SK-N-SH (cell line): Measurements from ENCODE around the gene MAP3K5. TPM values are rescaled to one million over a fixed set of nuclear protein-coding genes. Genes with fewer than 3 reads are reported as not detected.

Experiments used
- CTCF ChIA-PET: fragments of 300-600, 350-600 bp; formaldehyde crosslinking; extraction: SDS; loops from one replicate; lab custom pipeline; 2021; lab: Yijun Ruan, JAX
- POLR2A ChIA-PET: fragments of 350-600 bp; sonication (Branson Sonifier 250); formaldehyde crosslinking; extraction: SDS; loops from one replicate; lab custom pipeline; 2020; ENCODE audit warnings: antibody characterized with exemption, inconsistent platforms; lab: Yijun Ruan, JAX
- DNase-seq: peaks from one replicate; pipeline ENCODE4 v3.0.0; 2012
- H2AFZ ChIP-seq: fragments of 200-600 bp; sonication (generic); 2 replicates; pipeline ENCODE4 v1.8.1; 2016; ENCODE audit warnings: antibody characterized with exemption, mild to moderate bottlenecking, low read depth
- H3F3A ChIP-seq: fragments of 200-600 bp; sonication (generic); replicated peaks from 2 replicates; pipeline ENCODE3; 2016; ENCODE audit warnings: antibody characterized with exemption, mild to moderate bottlenecking; ENCODE audit not compliant: insufficient read depth
- H3K27ac ChIP-seq, 2 experiments: fragments of 200-500 bp in 1 of 2; fragments of 200-600 bp in 1 of 2; sonication (Bioruptor generic) in 1 of 2; sonication (generic), shearing (Covaris generic) in 1 of 2; 2 replicates each; pipeline versions ENCODE4 v1.5.1 to v1.6.1; 2014 to 2016; ENCODE audit warnings: low read depth in 2 of 2, inconsistent platforms in 1 of 2, low read length in 1 of 2, mild to moderate bottlenecking in 1 of 2, mixed read lengths in 1 of 2
- H3K27me3 ChIP-seq: fragments of 200-600 bp; sonication (generic), shearing (Covaris generic); 2 replicates; pipeline ENCODE4 v1.6.1; 2016; ENCODE audit warnings: mixed run types; ENCODE audit not compliant: insufficient read depth
- H3K36me3 ChIP-seq, 2 experiments: fragments of 200-500 bp in 1 of 2; fragments of 200-600 bp in 1 of 2; sonication (Bioruptor generic) in 1 of 2; sonication (generic) in 1 of 2; replicated peaks in 1 of 2; 2 replicates each; pipeline versions ENCODE3 to v1.5.1; 2014 to 2016; ENCODE audit warnings: low read length in 1 of 2, mild to moderate bottlenecking in 1 of 2; ENCODE audit not compliant: insufficient read depth in 2 of 2, control insufficient read depth in 1 of 2
- H3K4me1 ChIP-seq, 2 experiments: fragments of 200-500 bp in 1 of 2; fragments of 200-600 bp in 1 of 2; sonication (Bioruptor generic) in 1 of 2; sonication (generic), shearing (Covaris generic) in 1 of 2; 2 replicates each; pipeline versions ENCODE4 v1.5.1 to v1.6.1; 2014 to 2016; ENCODE audit warnings: low read depth in 1 of 2, low read length in 1 of 2, mixed run types in 1 of 2; ENCODE audit not compliant: insufficient read depth in 2 of 2, control insufficient read depth in 1 of 2
- H3K4me2 ChIP-seq: fragments of 200-600 bp; sonication (generic), shearing (Covaris generic); 2 replicates; pipeline ENCODE4 v1.6.1; 2017; ENCODE audit warnings: mixed run types
- H3K4me3 ChIP-seq, 2 experiments: fragments of 200-500 bp in 1 of 2; fragments of 200-600 bp in 1 of 2; sonication (Bioruptor generic) in 1 of 2; sonication (generic), shearing (Covaris generic) in 1 of 2; 2 replicates each; pipeline versions ENCODE4 v1.5.1 to v1.8.1; 2014 to 2016; ENCODE audit warnings: low read depth in 2 of 2, inconsistent platforms in 1 of 2, low read length in 1 of 2, mild to moderate bottlenecking in 1 of 2, mixed read lengths in 1 of 2, moderate library complexity in 1 of 2
- H3K79me2 ChIP-seq: fragments of 200-600 bp; sonication (generic); 2 replicates; pipeline ENCODE4 v1.8.1; 2017; ENCODE audit warnings: mild to moderate bottlenecking; ENCODE audit not compliant: insufficient read depth
- H3K9ac ChIP-seq: fragments of 200-600 bp; sonication (generic); 2 replicates; pipeline ENCODE4 v1.6.1; 2017; ENCODE audit warnings: mixed run types
- H3K9me2 ChIP-seq: fragments of 200-600 bp; sonication (generic); 2 replicates; pipeline ENCODE4 v1.6.1; 2017; ENCODE audit warnings: mixed run types
- H3K9me3 ChIP-seq: fragments of 200-600 bp; sonication (generic); 2 replicates; pipeline ENCODE4 v1.6.1; 2017; ENCODE audit warnings: mixed run types, mild to moderate bottlenecking, moderate library complexity
- H4K20me1 ChIP-seq: fragments of 200-600 bp; sonication (generic); 2 replicates; pipeline ENCODE4 v1.6.1; 2017; ENCODE audit warnings: mild to moderate bottlenecking, mixed run types; ENCODE audit not compliant: insufficient read depth
- CHD2 ChIP-seq: fragments of 150-350 bp; IDR thresholded peaks from 2 replicates; pipeline ENCODE4 v1.6.1; 2018; ENCODE audit warnings: low read length; ENCODE audit not compliant: partially characterized antibody
- ELF1 ChIP-seq: IDR thresholded peaks from 2 replicates; pipeline ENCODE4 v1.4.0; 2012
- EP300 ChIP-seq, 2 experiments: IDR thresholded peaks; 2 replicates each; pipeline versions ENCODE4 v1.4.0 to v1.6.1; 2012; ENCODE audit warnings: borderline replicate concordance in 1 of 2, low read depth in 1 of 2, low read length in 1 of 2
- FOXM1 ChIP-seq: IDR thresholded peaks from 2 replicates; pipeline ENCODE4 v1.4.0; 2012; ENCODE audit warnings: low read depth, mild to moderate bottlenecking
- MEF2A ChIP-seq: IDR thresholded peaks from 2 replicates; pipeline ENCODE4 v1.4.0; 2012; ENCODE audit warnings: low read depth, borderline replicate concordance
- NFIC ChIP-seq: IDR thresholded peaks from 2 replicates; pipeline ENCODE4 v1.4.0; 2012; ENCODE audit warnings: borderline replicate concordance
- NRF1 ChIP-seq: IDR thresholded peaks from 2 replicates; pipeline ENCODE4 v1.6.1; 2012; ENCODE audit warnings: low read depth, mild to moderate bottlenecking, low read length
- POLR2AphosphoS5 ChIP-seq: IDR thresholded peaks from 2 replicates; pipeline ENCODE4 v1.6.1; 2012; ENCODE audit warnings: low read depth, low read length
- RAD21 ChIP-seq: IDR thresholded peaks from 2 replicates; pipeline ENCODE4 v1.6.1; 2012; ENCODE audit warnings: mild to moderate bottlenecking, low read length
- RFX5 ChIP-seq: IDR thresholded peaks from 2 replicates; pipeline ENCODE4 v1.6.1; 2012; ENCODE audit warnings: mild to moderate bottlenecking, improper control_type of control experiment, low read length
- RXRA ChIP-seq: IDR thresholded peaks from 2 replicates; pipeline ENCODE4 v1.4.0; 2012; ENCODE audit warnings: low read depth, mild to moderate bottlenecking, borderline replicate concordance
- SMC3 ChIP-seq: IDR thresholded peaks from 2 replicates; pipeline ENCODE4 v1.6.1; 2012; ENCODE audit warnings: low read depth, low read length, improper control_type of control experiment
- TAF1 ChIP-seq: IDR thresholded peaks from 2 replicates; pipeline ENCODE4 v1.6.1; 2012; ENCODE audit warnings: low read depth, mild to moderate bottlenecking, low read length, moderate library complexity, borderline replicate concordance
- TCF12 ChIP-seq: IDR thresholded peaks from 2 replicates; pipeline ENCODE4 v1.4.0; 2012
- TEAD4 ChIP-seq: IDR thresholded peaks from 2 replicates; pipeline ENCODE4 v1.4.0; 2012; ENCODE audit warnings: mild to moderate bottlenecking, borderline replicate concordance; ENCODE audit not compliant: insufficient read depth
- YY1 ChIP-seq: IDR thresholded peaks from 2 replicates; pipeline ENCODE4 v1.4.0; 2012; ENCODE audit warnings: low read depth, mild to moderate bottlenecking
- WGBS: methylation state at CpG from one replicate; pipeline ENCODE4 v1.1.6; 2017; ENCODE audit warnings: low lambda C conversion rate; 5-methylcytosine and 5-hydroxymethylcytosine counted together
- polyA plus RNA-seq, 3 experiments: library from polyadenylated mRNA; depleted of rRNA; stranded (reverse); fragments of >200 nt; gene quantifications; 2 replicates each; pipeline ENCODE4 v1.2.3, GENCODE V29; 2012
- TF ChIP-seq, protein P1 (sequence below): fragments of 150-350 bp; IDR thresholded peaks from 2 replicates; pipeline ENCODE4 v1.6.1; 2017; ENCODE audit warnings: antibody characterized with exemption, low read length, low read depth, borderline replicate concordance
- TF ChIP-seq, protein P2 (sequence below): IDR thresholded peaks from 2 replicates; pipeline ENCODE4 v1.4.0; 2012; ENCODE audit warnings: low read depth, borderline replicate concordance
- TF ChIP-seq, protein P3 (sequence below): IDR thresholded peaks from 2 replicates; pipeline ENCODE4 v1.6.1; 2012; ENCODE audit warnings: mild to moderate bottlenecking, low read depth, low read length, moderate library complexity

MAP3K5 gene
- polyA plus RNA-seq, 1 of the 3 experiments (the other 2 are of a cell fraction): 1.4 TPM

DNA sequence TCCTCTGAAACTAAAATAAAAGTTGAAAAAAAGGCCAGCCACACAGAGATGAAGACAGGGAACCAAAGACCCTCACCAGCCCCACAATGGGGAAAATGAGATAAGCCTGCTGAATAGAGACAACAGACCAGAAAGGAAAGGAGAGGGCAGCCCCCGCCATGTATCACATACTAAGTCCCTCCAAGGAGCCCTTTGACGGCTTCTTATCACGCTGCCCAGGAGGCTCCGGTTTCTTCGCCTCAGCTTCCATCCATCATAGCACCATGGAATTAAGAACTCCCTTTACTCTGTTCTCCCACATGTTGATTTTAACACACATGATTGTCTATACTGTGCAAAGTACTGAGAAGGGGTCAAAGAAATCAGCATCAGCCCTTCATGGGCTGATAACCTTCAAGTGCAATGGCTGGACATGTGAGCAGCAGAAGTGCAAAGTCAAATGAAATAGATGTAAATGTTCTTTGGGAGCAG, 54.9 kb downstream of the MAP3K5 start:
- Histone ChIP-seq H3K79me2 (peaks cover 14% of the 10 kb centered on the region), H2AFZ (no peak overlapping the region), H3K9me3 (no peaks in the 10 kb centered on the region), H3K4me3 (no peak overlapping the region), H3K27me3 (no peaks in the 10 kb centered on the region), H3K9me2 (no peaks in the 10 kb centered on the region), H3K4me2 (no peak overlapping the region), H3K9ac (no peak overlapping the region), H3K36me3 (no peaks in the 10 kb centered on the region), H4K20me1 (no peaks in the 10 kb centered on the region), H3K27ac (no peak overlapping the region), H3K4me1 (peaks cover 0 to 3% of the 10 kb centered on the region in 2 experiments; a peak in 2 of 4 replicates), H3F3A (no peaks in the 10 kb centered on the region)
- CTCF ChIA-PET: interaction anchor here (2.0 kb wide), 1 partner anchor 55 kb away, joined by 7 read pairs; the partner anchor contains the start of gene MAP3K5
- TF ChIP-seq POLR2AphosphoS5 (no peak), NRF1 (no peak), RFX5 (no peak), EP300 (IDR thresholded peaks at IDR 0.05; ENCODE audit: borderline replicate concordance in 1 of 2, low read depth in 1 of 2, low read length in 1 of 2) (no peak), TAF1 (no peak), MEF2A (no peak), CHD2 (no peak), NFIC (no peak), SMC3 (no peak), RXRA (no peak), YY1 (no peak), TCF12 (no peak), RAD21 (no peak), FOXM1 (no peak), ELF1 (no peak), TEAD4 (no peak)
- TF ChIP-seq, protein P1, sequence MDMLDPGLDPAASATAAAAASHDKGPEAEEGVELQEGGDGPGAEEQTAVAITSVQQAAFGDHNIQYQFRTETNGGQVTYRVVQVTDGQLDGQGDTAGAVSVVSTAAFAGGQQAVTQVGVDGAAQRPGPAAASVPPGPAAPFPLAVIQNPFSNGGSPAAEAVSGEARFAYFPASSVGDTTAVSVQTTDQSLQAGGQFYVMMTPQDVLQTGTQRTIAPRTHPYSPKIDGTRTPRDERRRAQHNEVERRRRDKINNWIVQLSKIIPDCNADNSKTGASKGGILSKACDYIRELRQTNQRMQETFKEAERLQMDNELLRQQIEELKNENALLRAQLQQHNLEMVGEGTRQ: no peak
- TF ChIP-seq, protein P2, sequence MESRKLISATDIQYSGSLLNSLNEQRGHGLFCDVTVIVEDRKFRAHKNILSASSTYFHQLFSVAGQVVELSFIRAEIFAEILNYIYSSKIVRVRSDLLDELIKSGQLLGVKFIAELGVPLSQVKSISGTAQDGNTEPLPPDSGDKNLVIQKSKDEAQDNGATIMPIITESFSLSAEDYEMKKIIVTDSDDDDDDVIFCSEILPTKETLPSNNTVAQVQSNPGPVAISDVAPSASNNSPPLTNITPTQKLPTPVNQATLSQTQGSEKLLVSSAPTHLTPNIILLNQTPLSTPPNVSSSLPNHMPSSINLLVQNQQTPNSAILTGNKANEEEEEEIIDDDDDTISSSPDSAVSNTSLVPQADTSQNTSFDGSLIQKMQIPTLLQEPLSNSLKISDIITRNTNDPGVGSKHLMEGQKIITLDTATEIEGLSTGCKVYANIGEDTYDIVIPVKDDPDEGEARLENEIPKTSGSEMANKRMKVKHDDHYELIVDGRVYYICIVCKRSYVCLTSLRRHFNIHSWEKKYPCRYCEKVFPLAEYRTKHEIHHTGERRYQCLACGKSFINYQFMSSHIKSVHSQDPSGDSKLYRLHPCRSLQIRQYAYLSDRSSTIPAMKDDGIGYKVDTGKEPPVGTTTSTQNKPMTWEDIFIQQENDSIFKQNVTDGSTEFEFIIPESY: no peak
- TF ChIP-seq, protein P3, sequence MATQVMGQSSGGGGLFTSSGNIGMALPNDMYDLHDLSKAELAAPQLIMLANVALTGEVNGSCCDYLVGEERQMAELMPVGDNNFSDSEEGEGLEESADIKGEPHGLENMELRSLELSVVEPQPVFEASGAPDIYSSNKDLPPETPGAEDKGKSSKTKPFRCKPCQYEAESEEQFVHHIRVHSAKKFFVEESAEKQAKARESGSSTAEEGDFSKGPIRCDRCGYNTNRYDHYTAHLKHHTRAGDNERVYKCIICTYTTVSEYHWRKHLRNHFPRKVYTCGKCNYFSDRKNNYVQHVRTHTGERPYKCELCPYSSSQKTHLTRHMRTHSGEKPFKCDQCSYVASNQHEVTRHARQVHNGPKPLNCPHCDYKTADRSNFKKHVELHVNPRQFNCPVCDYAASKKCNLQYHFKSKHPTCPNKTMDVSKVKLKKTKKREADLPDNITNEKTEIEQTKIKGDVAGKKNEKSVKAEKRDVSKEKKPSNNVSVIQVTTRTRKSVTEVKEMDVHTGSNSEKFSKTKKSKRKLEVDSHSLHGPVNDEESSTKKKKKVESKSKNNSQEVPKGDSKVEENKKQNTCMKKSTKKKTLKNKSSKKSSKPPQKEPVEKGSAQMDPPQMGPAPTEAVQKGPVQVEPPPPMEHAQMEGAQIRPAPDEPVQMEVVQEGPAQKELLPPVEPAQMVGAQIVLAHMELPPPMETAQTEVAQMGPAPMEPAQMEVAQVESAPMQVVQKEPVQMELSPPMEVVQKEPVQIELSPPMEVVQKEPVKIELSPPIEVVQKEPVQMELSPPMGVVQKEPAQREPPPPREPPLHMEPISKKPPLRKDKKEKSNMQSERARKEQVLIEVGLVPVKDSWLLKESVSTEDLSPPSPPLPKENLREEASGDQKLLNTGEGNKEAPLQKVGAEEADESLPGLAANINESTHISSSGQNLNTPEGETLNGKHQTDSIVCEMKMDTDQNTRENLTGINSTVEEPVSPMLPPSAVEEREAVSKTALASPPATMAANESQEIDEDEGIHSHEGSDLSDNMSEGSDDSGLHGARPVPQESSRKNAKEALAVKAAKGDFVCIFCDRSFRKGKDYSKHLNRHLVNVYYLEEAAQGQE: no peak
- no peak for DNase-seq
- POLR2A ChIA-PET: no interaction called here
- 81% methylated on average over 5 of the region's 5 CpGs for WGBS
